Fibroblast of skin of left biceps (primary cell): ENCODE measurements around the gene AP5B1.
"Not testable (repeated sequence)": the region's sequence is repeated elsewhere in the genome, so short reads cannot be mapped to it uniquely, and the experiment has no call there.

Source experiments
- DNase-seq, 2 experiments: peaks; one replicate each; pipeline ENCODE4 v3.0.0-alpha.2; 2013; ENCODE audit warnings: low read depth in 2 of 2

AP5B1 gene

GRCh38 chr11:65767406-65767805 is 13.4 kb downstream of the AP5B1 start:
- no peak for DNase-seq

- DNase-seq = peak; percentile 51 to 52
These were observed 14.2 kb downstream of the AP5B1 start for GRCh38 chr11:65766535-65766934.

- no peak for DNase-seq
These were observed 16.3 kb downstream of the AP5B1 start for GRCh38 chr11:65764434-65764833.

GRCh38 chr11:65762816-65763215 is 18.0 kb downstream of the AP5B1 start:
- DNase-seq = not testable (repeated sequence)

GRCh38 chr11:65762169-65762568 is 18.6 kb downstream of the AP5B1 start:
- DNase-seq = not testable (repeated sequence)

GRCh38 chr11:65745049-65745448 is 35.7 kb downstream of the AP5B1 start:
- DNase-seq = no peak

GRCh38 chr11:65744699-65745042 is 36.1 kb downstream of the AP5B1 start:
- no peak for DNase-seq

GRCh38 chr11:65744026-65744698 is 36.6 kb downstream of the AP5B1 start:
- DNase-seq = no peak

- no peak for DNase-seq
These were observed 37.1 kb downstream of the AP5B1 start for GRCh38 chr11:65743681-65744025.

- no peak for DNase-seq
These were observed 38.4 kb downstream of the AP5B1 start for GRCh38 chr11:65742353-65742752.

- DNase-seq = no peak
These were observed 39.6 kb downstream of the AP5B1 start for GRCh38 chr11:65741185-65741584.

- DNase-seq = no peak
These were observed 41.8 kb downstream of the AP5B1 start for GRCh38 chr11:65739022-65739421.

- DNase-seq = no peak
These were observed 44.0 kb downstream of the AP5B1 start for GRCh38 chr11:65736810-65737209.

GRCh38 chr11:65735111-65735510 is 45.7 kb downstream of the AP5B1 start:
- not testable (repeated sequence) for DNase-seq

- DNase-seq = no peak
These were observed 50.3 kb downstream of the AP5B1 start for GRCh38 chr11:65730461-65730860.

GRCh38 chr11:65727865-65728264 is 52.9 kb downstream of the AP5B1 start:
- no peak for DNase-seq

- DNase-seq = no peak
These were observed 54.1 kb downstream of the AP5B1 start for GRCh38 chr11:65726660-65727059.
